H9 (cell line): Measurements from ENCODE around the gene GSTA4. TPM values are rescaled to one million over a fixed set of nuclear protein-coding genes. Genes with fewer than 3 reads are reported as not detected.

ENCODE experiments used
- DNase-seq: peaks from one replicate; pipeline ENCODE4 v3.0.0-alpha.2; 2017
- H2AFZ ChIP-seq: one replicate; pipeline ENCODE4 v1.6.1; 2013; ENCODE audit warnings: mild to moderate bottlenecking, low read length, control low read depth, moderate library complexity
- H2AK5ac ChIP-seq: 2 replicates; pipeline ENCODE4 v1.6.1; 2013; ENCODE audit warnings: low read length, control low read depth, mixed read lengths; ENCODE audit not compliant: insufficient read length
- H2BK120ac ChIP-seq: one replicate; pipeline ENCODE4 v1.6.1; 2013; ENCODE audit warnings: low read depth, mild to moderate bottlenecking, low read length, control low read depth, inconsistent platforms; ENCODE audit not compliant: poor library complexity, severe bottlenecking
- H2BK12ac ChIP-seq: 2 replicates; pipeline ENCODE4 v1.6.1; 2013; ENCODE audit warnings: low read length, control low read depth, mixed read lengths, low read depth; ENCODE audit not compliant: insufficient read length
- H2BK15ac ChIP-seq: 2 replicates; pipeline ENCODE4 v1.6.1; 2013; ENCODE audit warnings: low read depth, low read length, control low read depth
- H2BK20ac ChIP-seq: one replicate; pipeline ENCODE4 v1.6.1; 2013; ENCODE audit warnings: low read depth, mild to moderate bottlenecking, low read length, control low read depth, inconsistent platforms; ENCODE audit not compliant: poor library complexity, severe bottlenecking
- H2BK5ac ChIP-seq: 2 replicates; pipeline ENCODE4 v1.6.1; 2013; ENCODE audit warnings: low read length, control low read depth, mixed read lengths; ENCODE audit not compliant: insufficient read length
- H3K14ac ChIP-seq: 2 replicates; pipeline ENCODE4 v1.6.1; 2013; ENCODE audit warnings: low read length, control low read depth; ENCODE audit not compliant: insufficient read depth
- H3K18ac ChIP-seq: 2 replicates; pipeline ENCODE4 v1.6.1; 2013; ENCODE audit warnings: low read depth, mild to moderate bottlenecking, mixed read lengths, low read length, control low read depth; ENCODE audit not compliant: insufficient read length
- H3K23ac ChIP-seq: 2 replicates; pipeline ENCODE4 v1.6.1; 2013; ENCODE audit warnings: low read length, control low read depth, mixed read lengths, low read depth; ENCODE audit not compliant: insufficient read length
- H3K23me2 ChIP-seq: 2 replicates; pipeline ENCODE4 v1.6.1; 2013; ENCODE audit warnings: low read depth, mild to moderate bottlenecking, mixed read lengths, low read length, control low read depth; ENCODE audit not compliant: insufficient read length, poor library complexity, severe bottlenecking
- H3K27ac ChIP-seq: 2 replicates; pipeline ENCODE4 v1.5.1; 2013; ENCODE audit warnings: low read length, control low read depth, mixed read lengths, low read depth; ENCODE audit not compliant: insufficient read length
- H3K27me3 ChIP-seq: 2 replicates; pipeline ENCODE4 v1.6.1; 2013; ENCODE audit warnings: low read length, control low read depth, inconsistent platforms; ENCODE audit not compliant: insufficient read depth
- H3K4ac ChIP-seq: 2 replicates; pipeline ENCODE4 v1.6.1; 2013; ENCODE audit warnings: low read depth, mild to moderate bottlenecking, control low read depth, inconsistent platforms, low read length, moderate library complexity
- H3K4me1 ChIP-seq: 2 replicates; pipeline ENCODE4 v1.6.1; 2013; ENCODE audit warnings: low read length, control low read depth, inconsistent platforms; ENCODE audit not compliant: insufficient read depth
- H3K4me2 ChIP-seq: 2 replicates; pipeline ENCODE4 v1.6.1; 2013; ENCODE audit warnings: low read length, control low read depth, mixed read lengths; ENCODE audit not compliant: insufficient read length, insufficient read depth
- H3K56ac ChIP-seq: 2 replicates; pipeline ENCODE4 v1.6.1; 2013; ENCODE audit warnings: low read depth, mild to moderate bottlenecking, mixed read lengths, low read length, control low read depth; ENCODE audit not compliant: insufficient read length
- H3K79me1 ChIP-seq: 2 replicates; pipeline ENCODE4 v1.6.1; 2013; ENCODE audit warnings: low read depth, mild to moderate bottlenecking, moderate library complexity, low read length, control low read depth, inconsistent platforms; ENCODE audit not compliant: insufficient read depth, poor library complexity, severe bottlenecking
- H3K79me2 ChIP-seq: 2 replicates; pipeline ENCODE4 v1.6.1; 2013; ENCODE audit warnings: low read length, control low read depth, inconsistent platforms; ENCODE audit not compliant: insufficient read depth
- H3K9ac ChIP-seq: 2 replicates; pipeline ENCODE4 v1.6.1; 2013; ENCODE audit warnings: low read length, control low read depth, mixed read lengths; ENCODE audit not compliant: insufficient read length; ENCODE audit errors: extremely low read depth
- H3K9me3 ChIP-seq: one replicate; pipeline ENCODE4 v1.6.1; 2013; ENCODE audit warnings: low read depth, low read length, inconsistent platforms; ENCODE audit not compliant: control insufficient read depth
- H3T11ph ChIP-seq: one replicate; pipeline ENCODE4 v1.6.1; 2013; ENCODE audit warnings: mild to moderate bottlenecking, low read length, control low read depth, inconsistent platforms
- H4K20me1 ChIP-seq: one replicate; pipeline ENCODE4 v1.6.1; 2013; ENCODE audit not compliant: control insufficient read depth, insufficient read length, insufficient read depth
- H4K5ac ChIP-seq: 2 replicates; pipeline ENCODE4 v1.6.1; 2013; ENCODE audit warnings: low read depth, mild to moderate bottlenecking, mixed read lengths, low read length, control low read depth; ENCODE audit not compliant: insufficient read length
- H4K8ac ChIP-seq: replicated peaks from 2 replicates; pipeline ENCODE4 v1.6.1; 2013; ENCODE audit warnings: low read length, control low read depth, mixed read lengths, low read depth; ENCODE audit not compliant: insufficient read length
- H4K91ac ChIP-seq: 2 replicates; pipeline ENCODE4 v1.6.1; 2013; ENCODE audit warnings: low read depth, mild to moderate bottlenecking, moderate library complexity, mixed read lengths, low read length, control low read depth; ENCODE audit not compliant: insufficient read length
- H3K27ac Mint-ChIP-seq, 3 experiments: 2 replicates in 2 of 3; 3 replicates in 1 of 3; pipeline ENCODE4 v1.8.0; 2020 to 2021; ENCODE audit warnings: mixed read lengths in 3 of 3, mild to moderate bottlenecking in 1 of 3, moderate library complexity in 1 of 3
- H3K27me3 Mint-ChIP-seq: 2 replicates; pipeline ENCODE4 v1.8.0; 2021; ENCODE audit warnings: low read depth, mild to moderate bottlenecking, moderate library complexity, mixed read lengths
- H3K36me3 Mint-ChIP-seq, 3 experiments: 2 replicates in 2 of 3; 3 replicates in 1 of 3; pipeline ENCODE4 v1.8.0; 2020 to 2021; ENCODE audit warnings: low read depth in 3 of 3, mixed read lengths in 3 of 3; ENCODE audit not compliant: insufficient read depth in 1 of 3
- H3K4me1 Mint-ChIP-seq, 2 experiments: 2 replicates each; pipeline ENCODE4 v1.8.0; 2020; ENCODE audit warnings: mixed read lengths in 2 of 2
- H3K4me3 Mint-ChIP-seq, 2 experiments: 2 replicates in 1 of 2; 3 replicates in 1 of 2; pipeline ENCODE4 v1.8.0; 2020 to 2021; ENCODE audit warnings: mild to moderate bottlenecking in 2 of 2, mixed read lengths in 2 of 2, moderate library complexity in 1 of 2
- H3K9me3 Mint-ChIP-seq, 2 experiments: 2 replicates in 1 of 2; 3 replicates in 1 of 2; pipeline ENCODE4 v1.8.0; 2020; ENCODE audit warnings: mild to moderate bottlenecking in 2 of 2, mixed read lengths in 2 of 2, moderate library complexity in 1 of 2
- WGBS: extraction: QIAGEN DNeasy Blood & Tissue Kit; methylation state at CpG from one replicate; pipeline ENCODE4 v1.1.7; 2013; ENCODE audit warnings: missing lambda C conversion rate, low lambda C conversion rate, mixed read lengths; ENCODE audit not compliant: insufficient read length; ENCODE audit errors: extremely low coverage; 5-methylcytosine and 5-hydroxymethylcytosine counted together
- total RNA-seq: library from RNA; stranded (reverse); gene quantifications from 2 replicates; pipeline ENCODE4 v1.2.1, GENCODE V29; 2021
- TF ChIP-seq, protein P1 (sequence below): fragments of 200-600 bp; sonication (generic); conservative IDR thresholded peaks from 3 replicates; pipeline ENCODE4 v1.8.0; 2021; ENCODE audit warnings: antibody characterized with exemption, mild to moderate bottlenecking

The GSTA4 gene
- total RNA-seq, 1 experiment from 2014 or later: 32.1 TPM

DNA sequence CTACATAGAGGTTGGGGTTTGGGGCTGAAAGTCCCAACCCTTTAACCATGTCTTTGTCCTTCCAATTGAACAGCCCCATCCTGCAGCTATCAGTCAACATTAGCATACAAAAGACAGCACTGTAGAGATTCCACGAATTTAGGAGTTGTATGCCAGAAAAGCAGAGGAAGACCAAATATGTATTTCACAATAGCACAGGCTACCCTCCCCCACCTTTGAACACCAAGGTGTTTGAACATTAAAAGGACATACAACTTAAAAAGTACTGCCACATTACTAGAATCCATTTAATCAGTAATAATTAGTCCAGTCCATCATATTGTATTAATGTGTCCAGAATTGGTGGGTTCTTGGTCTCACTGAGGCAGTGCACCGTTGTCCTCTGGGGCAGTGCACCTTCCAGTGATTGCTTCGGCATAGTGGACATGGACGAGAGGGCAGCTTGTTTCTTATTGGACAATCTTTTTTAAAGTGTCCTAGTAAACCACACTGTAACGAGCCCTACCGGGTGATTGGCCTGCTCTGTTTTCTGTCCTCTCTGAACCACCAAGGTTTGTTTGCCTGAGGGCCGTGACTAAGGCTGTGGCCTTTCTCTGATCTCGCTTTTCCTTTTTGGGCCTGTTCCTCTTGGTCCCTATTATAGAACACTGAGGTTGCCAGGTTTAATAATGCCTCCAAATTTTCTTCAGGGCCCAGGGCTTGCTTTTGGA is 36.4 kb downstream of the GSTA4 start:
- Histone ChIP-seq H3K4ac (no peak overlapping the region), H3K18ac (no peak overlapping the region), H2BK120ac (no peak overlapping the region), H2BK12ac (no peak overlapping the region), H2BK20ac (no peak overlapping the region), H3K79me2 (no peaks in the 10 kb centered on the region), H3K4me1 (no peaks in the 10 kb centered on the region; the same call in 1 of the 2 replicates), H4K20me1 (no peaks in the 10 kb centered on the region), H3K56ac (no peak overlapping the region), H3K14ac (no peak overlapping the region), H4K91ac (no peak overlapping the region), H3K27ac (no peak overlapping the region), H3K23me2 (no peaks in the 10 kb centered on the region), H2BK15ac (no peak overlapping the region), H3K27me3 (no peaks in the 10 kb centered on the region; the same call in 1 of the 2 replicates), H3K9ac (no peak overlapping the region), H3K23ac (no peak overlapping the region), H3K4me2 (no peak overlapping the region), H3K79me1 (no peaks in the 10 kb centered on the region), H4K5ac (no peak overlapping the region), H2AFZ (no peak overlapping the region), H2BK5ac (no peak overlapping the region), H2AK5ac (no peak overlapping the region), H3T11ph (no peak overlapping the region), H4K8ac (no peak overlapping the region), H3K9me3 (no peaks in the 10 kb centered on the region)
- no peak for DNase-seq
- Mint-ChIP-seq H3K27me3 (peaks cover 36% of the 10 kb centered on the region), H3K4me1 (peaks cover 40 to 41% of the 10 kb centered on the region in 2 experiments), H3K36me3 (peaks cover 0 to 16% (median 4%) of the 10 kb centered on the region in 3 experiments; a peak in 3 of 7 replicates), H3K9me3 (peaks cover 9 to 21% of the 10 kb centered on the region in 2 experiments; a peak in 4 of 5 replicates), H3K4me3 (no peak overlapping the region), H3K27ac (no peak overlapping the region)
- WGBS: no CpG with 5 or more reads among the region's 8 CpGs
- TF ChIP-seq, protein P1, sequence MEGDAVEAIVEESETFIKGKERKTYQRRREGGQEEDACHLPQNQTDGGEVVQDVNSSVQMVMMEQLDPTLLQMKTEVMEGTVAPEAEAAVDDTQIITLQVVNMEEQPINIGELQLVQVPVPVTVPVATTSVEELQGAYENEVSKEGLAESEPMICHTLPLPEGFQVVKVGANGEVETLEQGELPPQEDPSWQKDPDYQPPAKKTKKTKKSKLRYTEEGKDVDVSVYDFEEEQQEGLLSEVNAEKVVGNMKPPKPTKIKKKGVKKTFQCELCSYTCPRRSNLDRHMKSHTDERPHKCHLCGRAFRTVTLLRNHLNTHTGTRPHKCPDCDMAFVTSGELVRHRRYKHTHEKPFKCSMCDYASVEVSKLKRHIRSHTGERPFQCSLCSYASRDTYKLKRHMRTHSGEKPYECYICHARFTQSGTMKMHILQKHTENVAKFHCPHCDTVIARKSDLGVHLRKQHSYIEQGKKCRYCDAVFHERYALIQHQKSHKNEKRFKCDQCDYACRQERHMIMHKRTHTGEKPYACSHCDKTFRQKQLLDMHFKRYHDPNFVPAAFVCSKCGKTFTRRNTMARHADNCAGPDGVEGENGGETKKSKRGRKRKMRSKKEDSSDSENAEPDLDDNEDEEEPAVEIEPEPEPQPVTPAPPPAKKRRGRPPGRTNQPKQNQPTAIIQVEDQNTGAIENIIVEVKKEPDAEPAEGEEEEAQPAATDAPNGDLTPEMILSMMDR: no peak
